ENCODE measurements around the gene SLC23A1. TPM values are rescaled to one million over a fixed set of nuclear protein-coding genes. Genes with fewer than 3 reads are reported as not detected.

SLC23A1 gene
- total and polyA plus RNA-seq, 9 of the 15 experiments (the other 6 are each of a cell fraction or from before 2014, with no cell fraction given) = 0.03 to 0.20 (median 0.05) TPM; not detected in 5

DNA sequence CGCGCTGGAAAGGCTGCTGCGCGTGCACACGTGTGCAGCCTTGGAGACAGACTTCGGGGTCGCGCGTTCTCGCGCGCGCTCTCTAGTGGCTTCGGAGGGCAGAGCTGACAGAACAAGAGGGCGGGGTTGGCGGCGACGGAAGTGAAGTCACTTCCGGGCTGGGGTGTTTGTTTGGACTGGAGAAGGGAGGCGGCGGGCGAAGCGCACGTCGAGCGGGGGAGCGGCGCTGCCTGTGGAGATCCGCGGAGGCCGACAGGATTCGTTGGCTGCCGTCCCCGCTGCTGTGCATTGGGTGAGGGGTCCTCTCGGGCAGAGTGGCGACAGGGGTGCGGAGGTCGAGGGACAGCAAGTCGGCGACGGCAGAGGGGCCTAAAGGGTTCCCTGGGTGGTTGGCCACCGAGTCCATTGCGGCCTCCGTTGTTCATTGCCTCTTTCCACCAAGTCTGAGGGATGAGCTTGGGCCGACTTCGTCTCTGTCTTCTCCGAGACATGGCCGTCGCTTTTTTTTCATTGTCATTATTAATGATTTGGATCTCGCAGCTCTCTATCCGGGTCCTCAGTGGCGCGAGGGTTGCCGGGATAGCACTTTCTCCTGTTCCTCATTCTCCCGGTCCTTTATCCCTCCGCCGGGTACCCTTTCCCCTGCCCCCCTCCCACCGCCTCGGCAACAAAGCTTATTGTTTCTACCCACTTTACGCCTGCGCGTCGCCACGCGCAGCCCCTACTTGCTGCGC lies 41.2 kb downstream of the SLC23A1 start, which contains the start of gene PAIP2 (continued):
- TF ChIP-seq HNRNPLL (IDR thresholded peaks at IDR 0.05; ENCODE audit: low read depth, low read length, poor library complexity, severe bottlenecking) (peak; percentile 64), GATAD2A (IDR thresholded peaks at IDR 0.05) (no peak), DDX20 (tag; IDR thresholded peaks at IDR 0.05; ENCODE audit: low read depth) (no peak), PYGO2 (tag; IDR thresholded peaks at IDR 0.05) (no peak), PCBP1 (IDR thresholded peaks at IDR 0.05; ENCODE audit: low read depth, low read length, poor library complexity, severe bottlenecking) (peak; percentile 70), ZNF124 (CRISPR knock-in tag; IDR thresholded peaks at IDR 0.05) (no peak), CXXC5 (CRISPR knock-in tag; IDR thresholded peaks at IDR 0.05) (peak; percentile 83), THRAP3 (IDR thresholded peaks at IDR 0.05; ENCODE audit: borderline replicate concordance) (no peak), KLF1 (tag; IDR thresholded peaks at IDR 0.05) (peak; percentile 89; the same call in 1 of the 2 replicates), ETV6 (IDR thresholded peaks at IDR 0.05; ENCODE audit: borderline replicate concordance in 1 of 2, low read depth in 2 of 2, low read length in 1 of 2) (no peak), ETV6 (CRISPR knock-in tag; IDR thresholded peaks at IDR 0.05; ENCODE audit: borderline replicate concordance) (0 out of 2 replicates have a peak, but pooled peaks have one; percentile 83), NCOA6 (IDR thresholded peaks at IDR 0.05) (peak; percentile 73), PTBP1 (IDR thresholded peaks at IDR 0.05; ENCODE audit: low read depth, low read length) (0 out of 2 replicates have a peak, but pooled peaks have one; percentile 57), COPS2 (conservative IDR thresholded peaks at IDR 0.05) (no peak), ZNF57 (CRISPR knock-in tag; IDR thresholded peaks at IDR 0.05) (no peak), STAT5A (IDR thresholded peaks at IDR 0.05; ENCODE audit: borderline replicate concordance, low read length) (no peak), ZNF274 (IDR thresholded peaks at IDR 0.05; ENCODE audit: borderline replicate concordance, low read depth, low read length) (no peak), ZC3H11A (IDR thresholded peaks at IDR 0.05; ENCODE audit: low read depth, low read length) (no peak), ZFPM2 (CRISPR knock-in tag; IDR thresholded peaks at IDR 0.05) (0 out of 2 replicates have a peak, but pooled peaks have one; percentile 81), GABPA (tag; conservative IDR thresholded peaks at IDR 0.05; ENCODE audit: low read depth) (peak; percentile 96)
- TF ChIP-seq, protein P1, sequence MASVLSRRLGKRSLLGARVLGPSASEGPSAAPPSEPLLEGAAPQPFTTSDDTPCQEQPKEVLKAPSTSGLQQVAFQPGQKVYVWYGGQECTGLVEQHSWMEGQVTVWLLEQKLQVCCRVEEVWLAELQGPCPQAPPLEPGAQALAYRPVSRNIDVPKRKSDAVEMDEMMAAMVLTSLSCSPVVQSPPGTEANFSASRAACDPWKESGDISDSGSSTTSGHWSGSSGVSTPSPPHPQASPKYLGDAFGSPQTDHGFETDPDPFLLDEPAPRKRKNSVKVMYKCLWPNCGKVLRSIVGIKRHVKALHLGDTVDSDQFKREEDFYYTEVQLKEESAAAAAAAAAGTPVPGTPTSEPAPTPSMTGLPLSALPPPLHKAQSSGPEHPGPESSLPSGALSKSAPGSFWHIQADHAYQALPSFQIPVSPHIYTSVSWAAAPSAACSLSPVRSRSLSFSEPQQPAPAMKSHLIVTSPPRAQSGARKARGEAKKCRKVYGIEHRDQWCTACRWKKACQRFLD (CRISPR knock-in tag; IDR thresholded peaks at IDR 0.05) = peak; percentile 62; the same call in 1 of the 2 replicates
- TF ChIP-seq, protein P2, sequence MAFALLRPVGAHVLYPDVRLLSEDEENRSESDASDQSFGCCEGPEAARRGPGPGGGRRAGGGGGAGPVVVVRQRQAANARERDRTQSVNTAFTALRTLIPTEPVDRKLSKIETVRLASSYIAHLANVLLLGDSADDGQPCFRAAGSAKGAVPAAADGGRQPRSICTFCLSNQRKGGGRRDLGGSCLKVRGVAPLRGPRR (CRISPR knock-in tag; IDR thresholded peaks at IDR 0.05) = no peak
- TF ChIP-seq, protein P3, sequence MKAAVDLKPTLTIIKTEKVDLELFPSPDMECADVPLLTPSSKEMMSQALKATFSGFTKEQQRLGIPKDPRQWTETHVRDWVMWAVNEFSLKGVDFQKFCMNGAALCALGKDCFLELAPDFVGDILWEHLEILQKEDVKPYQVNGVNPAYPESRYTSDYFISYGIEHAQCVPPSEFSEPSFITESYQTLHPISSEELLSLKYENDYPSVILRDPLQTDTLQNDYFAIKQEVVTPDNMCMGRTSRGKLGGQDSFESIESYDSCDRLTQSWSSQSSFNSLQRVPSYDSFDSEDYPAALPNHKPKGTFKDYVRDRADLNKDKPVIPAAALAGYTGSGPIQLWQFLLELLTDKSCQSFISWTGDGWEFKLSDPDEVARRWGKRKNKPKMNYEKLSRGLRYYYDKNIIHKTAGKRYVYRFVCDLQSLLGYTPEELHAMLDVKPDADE (conservative IDR thresholded peaks at IDR 0.05; ENCODE audit: control insufficient read depth, low read depth, low read length) = peak; percentile 71
- TF ChIP-seq, protein P4, sequence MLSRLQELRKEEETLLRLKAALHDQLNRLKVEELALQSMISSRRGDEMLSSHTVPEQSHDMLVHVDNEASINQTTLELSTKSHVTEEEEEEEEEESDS (CRISPR knock-in tag; IDR thresholded peaks at IDR 0.05) = no peak
- TF ChIP-seq, protein P5, sequence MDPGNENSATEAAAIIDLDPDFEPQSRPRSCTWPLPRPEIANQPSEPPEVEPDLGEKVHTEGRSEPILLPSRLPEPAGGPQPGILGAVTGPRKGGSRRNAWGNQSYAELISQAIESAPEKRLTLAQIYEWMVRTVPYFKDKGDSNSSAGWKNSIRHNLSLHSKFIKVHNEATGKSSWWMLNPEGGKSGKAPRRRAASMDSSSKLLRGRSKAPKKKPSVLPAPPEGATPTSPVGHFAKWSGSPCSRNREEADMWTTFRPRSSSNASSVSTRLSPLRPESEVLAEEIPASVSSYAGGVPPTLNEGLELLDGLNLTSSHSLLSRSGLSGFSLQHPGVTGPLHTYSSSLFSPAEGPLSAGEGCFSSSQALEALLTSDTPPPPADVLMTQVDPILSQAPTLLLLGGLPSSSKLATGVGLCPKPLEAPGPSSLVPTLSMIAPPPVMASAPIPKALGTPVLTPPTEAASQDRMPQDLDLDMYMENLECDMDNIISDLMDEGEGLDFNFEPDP (CRISPR knock-in tag; IDR thresholded peaks at IDR 0.05) = no peak
